NCI-H1048 (cell line): ENCODE results near the gene RAD51B.

Experiments
- DNase-seq: peaks from one replicate; lab custom pipeline; 2025; lab: John Stamatoyannopoulos, UW

The RAD51B gene

DNA sequence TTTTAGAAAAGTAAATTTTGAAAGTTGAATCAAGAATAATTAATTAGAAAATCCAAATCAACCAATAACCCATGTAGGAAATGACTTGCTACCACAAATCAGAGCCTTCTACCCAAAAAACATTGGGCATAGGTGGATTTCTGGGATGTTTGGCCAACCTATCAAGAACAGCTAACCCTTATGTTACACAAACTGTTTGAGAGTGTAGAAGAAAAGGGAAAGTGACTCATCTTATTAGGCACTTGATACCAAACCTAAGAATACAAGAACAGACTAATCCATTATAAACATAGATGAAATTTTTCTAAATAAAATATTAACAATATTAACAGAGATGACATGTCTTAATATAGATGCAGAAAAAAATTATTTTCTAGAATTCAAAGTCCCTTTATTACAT is 712.9 kb downstream of the RAD51B start:
- DNase-seq: no peak

DNA sequence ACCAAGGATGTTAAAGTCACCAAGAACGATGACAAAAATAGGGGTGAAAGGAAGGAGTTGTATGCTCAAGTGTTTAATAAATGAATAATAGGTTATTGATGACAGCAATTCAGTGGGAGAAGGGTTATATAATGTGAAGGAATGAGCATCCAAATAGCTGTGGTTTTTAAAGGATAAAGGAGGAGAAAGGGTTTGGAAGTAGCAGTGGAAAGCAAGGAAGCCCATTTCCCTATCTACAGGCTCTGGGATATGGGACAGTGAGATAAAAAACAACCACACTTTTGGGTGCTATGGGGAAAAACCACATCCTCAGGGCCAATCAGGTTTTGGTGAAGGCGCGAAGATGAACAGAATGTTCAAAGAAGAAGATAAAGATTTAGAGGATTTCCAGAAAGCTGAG is 714.7 kb downstream of the RAD51B start:
- no peak for DNase-seq

DNA sequence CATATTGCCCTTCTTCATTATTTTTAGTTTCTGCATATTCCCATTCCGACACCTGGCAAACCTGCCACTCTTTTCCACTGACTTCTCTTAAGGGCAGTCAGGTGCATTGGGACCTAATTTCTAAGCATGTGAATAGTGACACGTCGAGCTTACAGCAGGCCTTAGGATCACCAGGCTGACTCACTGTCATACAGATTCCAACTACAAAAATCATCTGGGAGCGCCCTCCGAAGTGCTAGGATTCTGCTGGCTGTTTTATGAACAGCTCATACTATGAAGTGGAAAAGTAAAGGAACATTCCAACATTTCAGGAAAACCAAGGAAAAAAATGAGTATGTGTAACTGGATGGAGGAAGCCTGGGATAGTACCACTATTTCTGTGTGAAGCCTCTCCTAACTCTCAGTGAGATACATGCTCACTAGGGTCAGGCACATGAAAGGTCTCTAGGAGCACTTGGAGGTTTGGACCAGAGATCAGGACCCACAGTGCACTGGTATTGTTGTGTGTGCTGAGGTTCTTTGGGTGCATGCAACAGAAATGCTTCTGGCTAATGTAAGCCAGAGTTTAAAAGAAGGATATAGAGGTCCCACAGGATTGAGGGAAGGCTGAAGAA is 715.9 kb downstream of the RAD51B start:
- no peak for DNase-seq

DNA sequence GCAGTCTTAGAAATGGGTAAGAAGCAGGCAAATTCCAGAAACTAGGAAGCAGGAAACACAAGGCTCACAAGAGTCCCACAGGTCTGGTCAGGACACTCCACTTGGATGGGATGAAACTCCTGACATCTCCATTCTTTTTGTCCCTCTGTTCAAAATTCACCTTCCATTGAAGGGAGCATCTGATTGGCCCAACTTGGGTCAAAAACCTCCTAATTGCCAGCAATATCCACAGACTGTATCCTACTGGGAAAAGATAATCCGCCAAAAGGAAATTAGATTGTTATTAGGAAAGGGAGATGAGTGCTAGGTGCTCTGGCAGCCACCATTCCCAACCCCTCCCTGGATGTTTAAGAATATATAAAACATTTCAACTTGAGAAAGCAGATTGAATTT is 716.4 kb downstream of the RAD51B start:
- DNase-seq: no peak

DNA sequence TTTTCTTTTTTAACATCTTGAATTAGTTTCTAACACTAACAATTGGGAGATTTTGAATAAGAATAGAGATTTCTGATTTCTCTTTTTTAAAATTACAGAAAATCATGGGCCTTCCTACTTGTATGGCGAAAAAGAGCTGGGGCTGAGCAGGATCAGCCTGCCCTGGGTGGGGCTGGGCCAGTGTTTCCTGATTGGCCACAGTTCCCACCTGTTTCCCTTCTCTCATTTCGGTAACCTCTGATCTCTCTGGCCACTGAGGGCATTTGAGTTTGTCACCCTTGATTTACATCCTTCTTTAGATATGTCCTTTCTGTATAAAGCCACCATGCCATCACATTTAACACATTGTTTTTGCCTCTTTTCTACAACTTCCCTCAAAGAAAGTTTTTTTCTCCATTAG is 719.1 kb downstream of the RAD51B start:
- DNase-seq: no peak

DNA sequence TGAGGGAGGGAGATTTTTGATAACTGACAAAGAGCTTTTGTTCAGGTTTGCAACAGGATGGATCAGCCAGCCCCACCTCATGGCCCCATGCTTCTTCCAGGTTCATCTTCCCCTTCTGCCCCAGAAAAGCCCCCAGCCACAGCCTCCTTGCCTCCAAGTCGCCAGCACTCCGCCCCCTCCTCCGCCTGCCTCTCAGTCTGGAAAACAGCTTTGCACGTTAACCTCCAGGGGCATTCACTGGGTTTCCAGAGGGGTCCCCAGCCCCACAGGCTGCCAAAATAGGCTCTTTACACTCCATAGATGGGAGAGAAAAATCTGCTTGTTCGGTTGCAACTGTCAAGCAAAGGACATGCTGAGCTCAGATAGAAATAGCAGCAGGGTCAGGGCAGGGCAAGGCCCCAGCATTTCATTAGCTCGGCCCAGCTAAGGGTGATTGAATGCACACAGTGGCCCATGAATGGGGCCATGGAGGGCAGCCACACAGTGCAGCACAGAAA is 719.7 kb downstream of the RAD51B start:
- DNase-seq: no peak

DNA sequence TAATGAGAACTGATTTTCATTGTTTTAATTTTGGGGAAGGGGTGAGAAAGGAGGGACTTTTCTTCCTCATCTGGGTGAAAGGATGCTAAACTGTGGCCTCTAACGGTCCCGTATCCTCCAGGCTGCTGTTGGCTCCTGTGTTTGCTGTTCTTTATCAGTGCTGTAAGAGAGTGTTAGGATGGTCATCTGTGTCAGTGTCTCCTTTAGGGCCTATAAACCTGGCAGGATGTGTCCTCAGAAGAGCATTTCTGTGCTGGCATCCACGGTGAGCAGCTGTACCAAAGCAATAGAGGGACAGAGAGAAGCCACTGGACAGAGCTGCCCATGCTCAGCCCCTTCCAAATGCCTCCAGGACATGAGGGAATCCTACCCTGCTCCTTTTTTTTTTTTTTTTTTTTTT is 720.2 kb downstream of the RAD51B start:
- no peak for DNase-seq

DNA sequence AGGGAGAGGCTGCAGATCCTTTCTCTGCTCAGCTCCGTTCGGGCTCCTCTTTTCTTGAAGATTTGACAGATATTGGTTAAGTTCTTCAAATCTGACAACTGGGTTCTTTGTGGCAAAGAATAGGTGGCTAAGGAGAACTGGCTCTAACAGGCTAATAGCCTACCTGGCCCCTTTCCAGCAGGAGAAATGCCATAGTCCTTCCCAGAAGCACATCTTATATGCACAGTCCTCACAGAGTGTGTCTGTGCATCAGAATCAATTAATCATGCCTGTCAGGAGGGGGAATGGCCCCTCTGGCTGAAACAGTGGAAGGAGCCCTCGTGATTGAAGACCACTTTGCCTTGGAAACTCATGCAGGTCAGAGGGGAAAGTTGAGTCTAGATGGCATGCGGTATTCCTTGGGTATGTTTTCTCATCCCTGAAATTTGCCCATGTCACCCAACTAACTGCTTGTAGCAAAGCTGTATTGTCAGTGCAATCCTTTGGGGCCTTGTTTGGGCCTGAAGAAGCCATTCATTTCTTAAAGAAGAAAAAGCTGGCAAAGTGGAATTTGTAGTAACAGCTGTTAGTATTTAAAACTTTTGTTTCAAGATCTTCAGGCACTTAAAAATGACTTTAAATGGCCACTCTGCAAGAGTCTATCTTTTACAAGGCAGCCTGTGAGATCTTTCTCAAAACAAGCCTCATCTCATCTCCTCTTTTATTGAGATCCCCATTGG is 721.8 kb downstream of the RAD51B start:
- no peak for DNase-seq

DNA sequence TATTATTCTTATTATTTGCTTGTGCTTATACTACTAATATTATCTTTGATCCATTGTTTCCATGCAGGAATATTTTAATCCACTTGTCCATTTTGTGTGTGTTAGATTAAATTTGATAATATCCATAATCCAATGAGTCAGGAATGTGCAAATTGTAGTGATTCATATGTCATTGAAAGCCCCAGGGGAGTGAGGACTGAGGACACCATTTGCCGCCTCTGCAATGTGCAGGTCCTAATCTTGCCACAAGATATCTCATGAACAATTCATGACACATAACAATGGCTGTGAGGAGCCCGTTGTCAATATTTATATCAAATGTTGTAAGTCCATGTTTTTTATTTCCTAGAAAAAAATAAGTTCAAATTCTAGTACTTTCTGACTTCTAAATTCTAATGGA is 722.8 kb downstream of the RAD51B start:
- no peak for DNase-seq

DNA sequence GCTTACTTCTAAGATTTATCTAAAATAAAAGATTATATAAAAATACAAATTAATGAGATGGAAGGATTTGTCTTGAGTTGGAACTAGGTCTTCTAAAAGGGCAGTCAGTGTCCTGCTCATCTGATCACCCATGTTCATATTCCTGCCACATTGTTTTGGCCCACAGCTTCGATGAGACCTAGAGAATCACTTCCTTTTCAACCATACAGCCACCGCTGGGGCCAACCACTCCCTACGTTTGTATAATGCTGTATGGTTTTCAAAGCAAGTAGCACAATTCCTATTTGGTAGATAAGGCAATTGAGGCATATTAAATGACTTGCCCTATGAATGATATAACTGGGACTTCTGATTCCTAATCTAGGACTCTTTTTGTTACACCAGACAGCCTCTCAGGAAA is 723.9 kb downstream of the RAD51B start:
- DNase-seq: no peak

DNA sequence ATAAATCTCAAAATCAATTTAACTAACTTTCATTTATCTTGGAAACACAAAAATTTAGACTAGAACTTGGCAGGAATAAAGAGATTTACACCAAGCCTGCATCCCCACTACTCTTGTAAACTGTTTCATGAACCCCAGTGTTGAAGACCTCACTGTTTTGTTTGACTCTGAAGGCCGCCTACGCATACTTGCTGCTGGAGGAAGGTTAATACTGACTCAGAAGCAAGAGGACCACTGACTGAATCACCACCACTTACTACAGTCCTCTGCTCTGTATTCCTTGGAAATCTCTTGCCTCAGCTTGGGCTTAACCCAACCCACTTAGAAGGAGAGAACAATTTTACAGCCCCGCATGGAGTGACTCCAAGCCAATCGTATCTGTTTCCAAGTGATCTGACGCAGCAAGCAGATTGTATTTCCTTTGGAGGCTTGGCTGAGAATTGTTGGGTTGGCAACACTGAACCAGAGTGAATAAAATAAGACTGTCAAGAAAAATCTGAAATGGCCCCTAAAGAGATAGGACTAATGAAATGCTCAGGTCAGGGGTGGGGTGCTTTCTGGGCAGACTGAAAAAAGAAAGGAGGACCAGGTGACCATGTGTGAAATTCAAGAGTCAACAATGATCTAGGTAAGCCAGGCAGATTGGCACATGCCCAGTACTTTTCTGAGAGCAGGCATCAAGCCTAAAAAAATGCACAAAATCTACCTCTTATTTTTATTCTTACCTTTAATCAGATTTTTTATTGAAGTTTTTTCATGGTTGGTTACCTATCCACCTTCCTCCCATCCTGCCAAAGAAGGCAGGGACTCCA is 724.7 kb downstream of the RAD51B start:
- no peak for DNase-seq

DNA sequence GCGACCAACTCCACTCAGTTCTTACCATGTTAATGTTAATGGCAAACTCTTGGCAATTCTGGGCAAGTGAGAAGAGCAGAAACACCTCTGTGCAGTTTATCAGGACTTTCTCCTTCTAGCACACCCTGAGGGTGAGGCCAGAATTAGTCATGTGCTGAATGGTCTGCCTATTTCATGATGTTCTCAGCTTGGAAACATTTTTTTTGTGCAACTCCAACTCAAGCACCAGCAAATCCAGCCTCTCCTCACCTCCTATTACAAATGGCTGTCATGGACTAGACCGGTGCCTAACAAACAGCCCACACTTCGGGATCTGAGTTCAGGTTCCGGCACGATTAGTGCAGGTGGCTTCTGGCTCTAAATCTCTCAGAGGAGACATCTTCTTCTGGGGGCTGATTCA is 727.3 kb downstream of the RAD51B start:
- no peak for DNase-seq

DNA sequence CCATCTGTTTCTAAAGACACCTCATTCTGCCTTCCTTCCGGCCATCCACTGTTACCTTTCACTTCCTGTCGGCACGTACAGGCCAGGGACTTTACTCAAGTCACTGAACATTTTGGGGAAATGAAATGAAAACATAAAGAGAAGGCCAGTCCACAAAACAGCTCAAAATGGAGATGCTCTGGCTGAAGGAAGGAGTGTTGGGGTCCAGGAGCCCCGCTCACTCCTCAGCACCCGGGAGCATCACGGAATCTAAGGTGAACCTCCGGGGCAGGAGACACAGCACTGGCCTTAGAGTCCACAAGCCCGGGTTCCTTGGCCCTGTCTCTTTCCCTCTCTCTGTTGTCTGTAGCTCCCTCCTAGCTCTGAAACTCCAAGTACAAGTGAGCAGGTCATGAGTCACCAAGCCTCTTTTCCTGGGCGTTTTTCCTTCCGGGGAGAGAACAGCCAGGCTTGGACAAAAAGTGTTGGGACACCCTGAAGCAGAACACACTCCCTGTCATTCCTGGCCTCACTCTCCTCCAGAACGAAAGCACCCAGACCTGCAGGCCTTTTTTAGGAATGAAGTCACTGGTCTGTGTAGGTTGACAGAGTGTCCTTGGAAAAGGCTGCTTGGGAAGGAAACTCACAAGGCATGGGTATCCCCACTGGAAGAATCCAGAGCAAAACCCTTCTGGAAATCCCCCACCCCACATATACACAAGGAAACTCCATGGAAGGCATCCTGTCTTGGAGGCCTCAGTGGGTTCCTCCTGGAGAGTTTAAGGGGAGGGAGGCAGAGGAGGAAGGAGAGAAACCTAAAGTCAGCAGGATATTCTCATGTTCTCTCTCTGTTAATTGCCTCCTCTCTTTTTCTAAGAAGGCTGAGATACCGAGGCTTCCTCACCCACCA is 728.0 kb downstream of the RAD51B start:
- no peak for DNase-seq

DNA sequence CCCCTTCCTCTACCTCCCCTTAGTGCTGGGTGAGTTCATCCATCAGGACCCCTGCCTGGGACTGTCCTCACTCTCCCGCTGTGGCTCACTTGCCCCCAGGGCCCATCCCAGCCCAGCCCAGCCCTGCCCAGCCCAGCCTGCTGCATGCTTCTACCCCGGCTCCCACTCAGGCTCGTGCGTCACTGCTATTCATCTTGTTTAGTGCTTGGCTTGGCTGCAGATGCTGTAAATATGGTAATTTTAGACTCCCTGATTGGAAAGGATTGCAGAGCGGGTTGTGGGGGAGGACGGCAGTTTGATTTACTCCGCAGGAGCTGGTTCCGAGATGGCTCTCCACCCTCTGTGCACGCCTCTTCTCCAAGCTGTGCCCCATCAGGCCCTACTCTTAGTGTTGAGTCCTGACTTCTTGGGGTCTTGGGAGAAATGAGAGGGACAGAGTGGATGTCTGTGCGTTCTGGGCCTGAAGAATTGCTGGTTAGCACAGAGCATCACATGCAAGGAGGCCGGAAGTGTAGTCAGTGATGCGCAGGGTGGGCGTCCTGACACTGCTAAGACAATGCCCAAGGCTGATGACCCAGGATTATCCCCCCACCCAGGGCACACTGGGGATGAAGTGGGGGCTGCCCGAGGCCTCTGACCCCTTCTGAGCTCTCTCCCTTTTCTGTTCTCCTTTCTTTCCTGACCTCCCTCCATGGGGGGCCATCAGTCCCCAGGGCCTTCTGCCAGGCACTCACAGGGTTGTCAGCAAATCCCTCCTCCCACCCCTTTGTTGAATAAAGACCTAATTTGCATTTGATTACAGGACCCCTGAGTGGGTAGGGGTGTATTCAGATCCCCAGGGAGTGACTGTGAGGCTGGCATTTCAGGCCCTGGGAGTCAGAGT is 728.9 kb downstream of the RAD51B start:
- DNase-seq: no peak

DNA sequence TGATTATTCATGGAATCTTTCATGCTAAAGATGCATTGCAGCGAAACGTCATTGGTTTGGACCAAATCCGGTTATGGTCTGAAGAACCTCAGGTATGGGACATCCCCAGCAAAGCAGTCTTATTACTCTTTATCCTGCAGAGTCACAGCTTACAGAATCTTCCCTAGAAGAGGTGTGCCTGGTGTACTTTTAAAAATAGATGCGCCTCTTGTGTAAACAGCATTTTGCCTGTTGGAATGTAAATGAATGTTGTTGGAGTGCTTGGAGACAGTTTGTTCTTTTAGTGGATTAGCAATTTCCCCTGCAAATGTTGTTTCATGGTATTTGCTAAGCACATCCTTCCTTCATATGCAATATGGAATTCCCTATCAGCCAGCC is 730.7 kb downstream of the RAD51B start:
- no peak for DNase-seq

DNA sequence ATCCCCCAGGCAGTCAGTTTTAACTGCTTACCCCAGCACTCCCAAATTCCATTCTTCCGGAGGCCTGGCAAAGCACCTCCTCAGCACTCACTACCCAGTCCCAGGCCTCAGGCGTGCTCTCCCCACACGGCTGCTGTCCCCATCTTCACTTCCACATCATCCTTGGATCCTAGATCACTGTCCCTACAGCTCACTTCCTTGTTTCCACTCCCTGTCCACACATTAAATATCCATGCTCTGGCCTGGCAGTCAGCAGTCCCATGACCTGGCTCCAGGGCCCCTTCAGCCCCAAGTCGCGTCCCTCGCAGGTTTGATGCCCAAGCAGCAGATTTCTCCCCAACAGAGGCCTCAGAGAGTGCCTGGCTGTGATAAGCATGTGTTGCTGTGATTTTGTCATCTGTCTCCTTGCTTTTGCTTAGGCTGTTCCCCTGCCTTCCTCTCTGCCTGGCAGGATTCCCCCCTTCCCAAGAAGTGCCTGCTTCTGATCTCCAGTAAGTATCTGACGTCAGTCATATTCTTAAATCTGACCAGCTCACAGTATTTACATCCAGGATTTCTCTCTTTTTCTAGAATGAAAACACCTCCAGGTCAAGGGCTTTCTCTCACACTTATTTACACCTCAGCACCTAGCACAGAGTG is 731.6 kb downstream of the RAD51B start:
- DNase-seq: no peak

DNA sequence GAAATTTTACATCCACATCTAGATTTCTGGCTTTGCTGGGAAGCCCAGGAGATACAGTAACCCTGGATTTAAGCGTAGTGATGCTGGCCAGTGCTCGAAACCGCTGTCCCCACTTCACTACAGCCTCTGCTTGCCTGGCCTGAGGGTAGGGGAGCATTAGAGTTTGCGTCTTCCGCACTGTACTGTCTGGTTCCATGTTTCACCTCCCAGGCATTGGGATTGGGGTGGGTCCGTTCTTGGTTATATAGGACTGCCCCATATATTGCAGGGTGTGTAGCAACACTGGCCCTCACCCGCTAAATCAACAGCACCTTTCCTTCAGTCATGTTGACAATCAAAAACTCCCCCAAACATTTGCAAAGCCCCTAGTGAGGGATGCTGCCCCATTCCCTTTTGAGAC is 732.5 kb downstream of the RAD51B start:
- no peak for DNase-seq

DNA sequence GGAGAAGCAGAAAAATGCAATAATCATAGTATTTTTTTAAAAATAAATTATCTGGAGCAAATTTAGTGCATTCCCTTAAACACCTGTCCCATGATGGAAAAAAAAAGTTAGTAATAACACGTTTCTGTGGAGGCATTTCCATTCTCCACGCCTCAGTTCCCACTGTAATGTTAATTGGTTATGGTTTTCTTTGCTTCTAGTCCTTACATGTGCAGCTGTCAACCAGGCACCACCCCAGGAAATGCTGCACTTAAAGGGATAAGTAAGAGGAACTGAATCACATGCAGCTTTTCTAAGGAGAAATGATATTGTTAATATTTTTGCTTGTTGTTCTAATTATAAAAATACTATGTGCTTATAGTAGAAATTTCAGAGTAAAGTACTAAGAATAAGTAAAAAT is 733.0 kb downstream of the RAD51B start:
- DNase-seq: no peak

DNA sequence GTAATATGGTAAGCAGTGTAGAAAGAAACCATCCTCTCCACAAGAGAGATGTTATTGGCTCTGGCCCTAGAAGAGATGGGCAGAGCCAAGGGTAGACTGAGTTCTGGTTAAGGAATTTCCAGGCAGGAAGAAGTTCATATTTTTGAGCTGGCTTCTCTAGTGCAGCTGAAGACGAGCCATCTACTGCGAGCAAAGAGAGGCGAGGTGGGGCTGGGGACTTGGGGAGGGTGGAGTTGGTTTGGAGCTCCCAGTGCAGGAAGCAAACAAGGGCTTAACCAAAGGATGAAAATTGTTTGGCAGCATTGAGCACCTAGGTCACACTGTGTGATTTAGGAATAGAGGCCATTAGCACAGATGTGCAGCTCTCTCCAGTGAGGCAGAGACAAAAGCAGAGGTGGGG is 733.7 kb downstream of the RAD51B start:
- no peak for DNase-seq

DNA sequence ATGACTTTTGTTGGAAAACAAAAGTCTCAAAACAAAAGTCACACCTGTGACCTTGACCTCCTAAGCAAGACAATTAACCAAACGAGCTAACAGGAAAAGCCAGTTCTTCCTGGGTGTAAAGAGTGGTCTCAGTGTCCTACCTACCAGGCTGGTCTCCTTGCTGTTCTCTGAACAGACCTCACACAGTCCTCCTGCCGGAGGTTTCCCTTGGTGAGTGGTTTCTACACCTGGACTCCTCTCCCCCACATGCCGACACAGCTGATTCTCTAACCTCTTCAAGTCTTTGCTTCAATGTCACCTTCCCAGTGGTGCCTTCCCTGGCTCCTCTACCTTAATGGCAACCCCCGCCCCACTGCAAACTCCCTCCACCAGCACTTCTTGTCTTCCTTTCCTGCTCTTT is 734.7 kb downstream of the RAD51B start:
- no peak for DNase-seq

DNA sequence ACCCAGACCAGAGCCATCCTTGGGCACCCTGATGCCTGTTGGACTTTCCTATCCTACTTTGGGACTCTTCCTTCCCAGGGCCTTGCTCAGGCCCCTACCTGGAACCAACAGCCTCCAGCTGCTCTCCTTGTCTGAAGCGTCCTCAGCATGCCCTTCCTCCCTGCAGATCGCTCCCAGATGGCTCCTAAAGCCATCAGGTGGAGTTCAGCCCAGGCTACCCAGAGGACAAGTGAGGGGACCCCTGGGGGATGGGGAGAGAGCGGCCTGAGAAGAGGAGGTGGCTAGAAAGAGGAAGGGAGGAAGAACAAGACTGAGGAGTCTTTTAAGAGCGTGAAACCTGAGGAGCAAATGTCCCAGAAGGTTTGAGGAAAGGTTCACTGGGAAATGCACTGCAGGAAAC is 736.7 kb downstream of the RAD51B start:
- DNase-seq: no peak
